ENCODE data around the gene CD53. TPM values are rescaled to one million over a fixed set of nuclear protein-coding genes. Genes with fewer than 3 reads are reported as not detected.

CD53 gene
- total RNA-seq, 1 donor from 2014 or later = not detected

- Mint-ChIP-seq H3K36me3 (ENCODE audit: low read depth) (no peaks in the 10 kb centered on the region), H3K9me3 (ENCODE audit: low read depth) (no peaks in the 10 kb centered on the region), H3K27me3 (ENCODE audit: low read depth) (peaks cover 8% of the 10 kb centered on the region), H3K27ac (ENCODE audit: unreplicated experiment) (no peak overlapping the region), H3K4me3 (ENCODE audit: unreplicated experiment) (no peak overlapping the region), H3K4me1 (ENCODE audit: low read depth) (no peaks in the 10 kb centered on the region)
- no peak for DNase-seq (ENCODE audit: low spot score)
- TF ChIP-seq CTCF (IDR thresholded peaks at IDR 0.05) = no peak
Observed at GRCh38 chr1:110877364-110877763, 4.4 kb downstream of the CD53 start.

- DNase-seq (ENCODE audit: low spot score) = no peak
- Mint-ChIP-seq H3K4me3 (ENCODE audit: unreplicated experiment) (no peak overlapping the region), H3K4me1 (ENCODE audit: low read depth) (no peaks in the 10 kb centered on the region), H3K9me3 (ENCODE audit: low read depth) (no peaks in the 10 kb centered on the region), H3K36me3 (ENCODE audit: low read depth) (no peaks in the 10 kb centered on the region), H3K27ac (ENCODE audit: unreplicated experiment) (no peak overlapping the region), H3K27me3 (ENCODE audit: low read depth) (peaks cover 8% of the 10 kb centered on the region)
- TF ChIP-seq CTCF (IDR thresholded peaks at IDR 0.05) = no peak
Observed at GRCh38 chr1:110877776-110878175, 4.8 kb downstream of the CD53 start.

- H3K4me1 Mint-ChIP-seq (ENCODE audit: low read depth) = no peaks in the 10 kb centered on the region
- no peaks in the 10 kb centered on the region for H3K9me3 Mint-ChIP-seq (ENCODE audit: low read depth)
- no peak for DNase-seq (ENCODE audit: low spot score)
- no peaks in the 10 kb centered on the region for H3K36me3 Mint-ChIP-seq (ENCODE audit: low read depth)
- no peak overlapping the region for H3K27ac Mint-ChIP-seq (ENCODE audit: unreplicated experiment)
- no peak for TF ChIP-seq CTCF (IDR thresholded peaks at IDR 0.05)
- H3K4me3 Mint-ChIP-seq (ENCODE audit: unreplicated experiment) = no peak overlapping the region
- H3K27me3 Mint-ChIP-seq (ENCODE audit: low read depth) = peaks cover 8% of the 10 kb centered on the region
Observed at GRCh38 chr1:110878591-110878990, 5.6 kb downstream of the CD53 start.

GRCh38 chr1:110878993-110879392 is 6.0 kb downstream of the CD53 start:
- TF ChIP-seq CTCF (IDR thresholded peaks at IDR 0.05) = no peak
- DNase-seq (ENCODE audit: low spot score) = no peak
- H3K9me3 Mint-ChIP-seq (ENCODE audit: low read depth) = no peaks in the 10 kb centered on the region
- no peaks in the 10 kb centered on the region for H3K36me3 Mint-ChIP-seq (ENCODE audit: low read depth)
- H3K27me3 Mint-ChIP-seq (ENCODE audit: low read depth) = peaks cover 8% of the 10 kb centered on the region
- H3K4me3 Mint-ChIP-seq (ENCODE audit: unreplicated experiment) = no peak overlapping the region
- no peak overlapping the region for H3K27ac Mint-ChIP-seq (ENCODE audit: unreplicated experiment)
- H3K4me1 Mint-ChIP-seq (ENCODE audit: low read depth) = no peaks in the 10 kb centered on the region

GRCh38 chr1:110879758-110880606 is 7.0 kb downstream of the CD53 start:
- TF ChIP-seq CTCF (IDR thresholded peaks at IDR 0.05) = no peak
- H3K4me3 Mint-ChIP-seq (ENCODE audit: unreplicated experiment) = no peak overlapping the region
- H3K9me3 Mint-ChIP-seq (ENCODE audit: low read depth) = no peaks in the 10 kb centered on the region
- no peaks in the 10 kb centered on the region for H3K4me1 Mint-ChIP-seq (ENCODE audit: low read depth)
- no peak for DNase-seq (ENCODE audit: low spot score)
- H3K27me3 Mint-ChIP-seq (ENCODE audit: low read depth) = peaks cover 8% of the 10 kb centered on the region
- H3K27ac Mint-ChIP-seq (ENCODE audit: unreplicated experiment) = no peak overlapping the region
- no peaks in the 10 kb centered on the region for H3K36me3 Mint-ChIP-seq (ENCODE audit: low read depth)
